ENCODE results near the gene NCAM1.

Gene NCAM1

GRCh38 chr11:112968941-112969713 lies 7.9 kb downstream of the NCAM1 start:
- DNase-seq: no peak

GRCh38 chr11:112971195-112971594 lies 10.0 kb downstream of the NCAM1 start:
- no peak for DNase-seq

- no peak for DNase-seq
These were observed 10.6 kb downstream of the NCAM1 start for GRCh38 chr11:112971827-112972226.

GRCh38 chr11:112972399-112973145 lies 11.4 kb downstream of the NCAM1 start:
- DNase-seq: no peak

- DNase-seq: no peak
These were observed 13.8 kb downstream of the NCAM1 start for GRCh38 chr11:112975051-112975450.

GRCh38 chr11:112975493-112975892 lies 14.3 kb downstream of the NCAM1 start:
- DNase-seq: no peak

GRCh38 chr11:112977755-112978154 lies 16.5 kb downstream of the NCAM1 start:
- DNase-seq: no peak

GRCh38 chr11:112983887-112984286 lies 22.7 kb downstream of the NCAM1 start:
- peak; percentile 56 for DNase-seq

- no peak for DNase-seq
These were observed 28.0 kb downstream of the NCAM1 start for GRCh38 chr11:112989198-112989597.

- DNase-seq: no peak
These were observed 32.6 kb downstream of the NCAM1 start for GRCh38 chr11:112993808-112994207.

GRCh38 chr11:112995423-112996090 lies 34.3 kb downstream of the NCAM1 start:
- DNase-seq: no peak

GRCh38 chr11:112996994-112997393 lies 35.8 kb downstream of the NCAM1 start:
- no peak for DNase-seq

- DNase-seq: no peak
These were observed 36.7 kb downstream of the NCAM1 start for GRCh38 chr11:112997857-112998466.

GRCh38 chr11:112999520-112999919 lies 38.3 kb downstream of the NCAM1 start:
- peak; percentile 57 for DNase-seq

GRCh38 chr11:113001709-113002108 lies 40.5 kb downstream of the NCAM1 start:
- peak; percentile 72 for DNase-seq

- no peak for DNase-seq
These were observed 45.8 kb downstream of the NCAM1 start for GRCh38 chr11:113006896-113007445.

- peak; percentile 78 for DNase-seq
These were observed 53.3 kb downstream of the NCAM1 start for GRCh38 chr11:113014262-113015097.

- no peak for DNase-seq
These were observed 53.9 kb downstream of the NCAM1 start for GRCh38 chr11:113015098-113015455.

- DNase-seq: no peak
These were observed 55.7 kb downstream of the NCAM1 start for GRCh38 chr11:113016905-113017304.

- no peak for DNase-seq
These were observed 57.7 kb downstream of the NCAM1 start for GRCh38 chr11:113018913-113019312.

- DNase-seq: no peak
These were observed 58.5 kb downstream of the NCAM1 start for GRCh38 chr11:113019711-113020110.

GRCh38 chr11:113021111-113021510 lies 59.9 kb downstream of the NCAM1 start:
- DNase-seq: no peak

Measured in SHP77 treated with DMSO at 0.1 percent for 48 hours (cell line).